Endodermal cell (in vitro differentiated cells): ENCODE measurements around the gene LRRTM2. TPM values are rescaled to one million over a fixed set of nuclear protein-coding genes. Genes with fewer than 3 reads are reported as not detected.

ENCODE experiments used
- DNase-seq: peaks from one replicate; pipeline ENCODE4 v3.0.0-alpha.2; 2017
- H3K27ac ChIP-seq: 2 replicates; pipeline ENCODE4 v1.5.1; 2013; ENCODE audit warnings: mild to moderate bottlenecking, low read depth, low read length, moderate library complexity
- H3K27me3 ChIP-seq: 2 replicates; pipeline ENCODE4 v1.6.1; 2013; ENCODE audit warnings: mild to moderate bottlenecking, low read length, moderate library complexity; ENCODE audit not compliant: insufficient read depth, control insufficient read depth, poor library complexity, severe bottlenecking
- H3K36me3 ChIP-seq: 2 replicates; pipeline ENCODE4 v1.7.0; 2013; ENCODE audit warnings: mild to moderate bottlenecking, low read length, moderate library complexity; ENCODE audit not compliant: control insufficient read depth, insufficient read depth
- H3K4me1 ChIP-seq: one replicate; pipeline ENCODE4 v1.7.0; 2013; ENCODE audit warnings: low read length; ENCODE audit not compliant: control insufficient read depth, insufficient read depth
- H3K4me3 ChIP-seq: 2 replicates; pipeline ENCODE4 v1.5.1; 2013; ENCODE audit warnings: mild to moderate bottlenecking, low read length, moderate library complexity
- H3K9ac ChIP-seq: 2 replicates; pipeline ENCODE4 v1.6.1; 2013; ENCODE audit warnings: mild to moderate bottlenecking, low read length, moderate library complexity; ENCODE audit not compliant: poor library complexity, severe bottlenecking; ENCODE audit errors: extremely low read depth
- H3K9me3 ChIP-seq: 2 replicates; pipeline ENCODE4 v1.6.1; 2013; ENCODE audit warnings: mild to moderate bottlenecking, low read length, moderate library complexity; ENCODE audit not compliant: control insufficient read depth
- H3K27ac Mint-ChIP-seq: 2 replicates; pipeline ENCODE4 v1.8.0; 2020; ENCODE audit warnings: mixed read lengths
- H3K27me3 Mint-ChIP-seq: 2 replicates; pipeline ENCODE4 v1.8.0; 2021; ENCODE audit warnings: mild to moderate bottlenecking, mixed read lengths; ENCODE audit not compliant: insufficient read depth
- H3K36me3 Mint-ChIP-seq: 2 replicates; pipeline ENCODE4 v1.8.0; 2020; ENCODE audit warnings: low read depth, mixed read lengths
- H3K4me1 Mint-ChIP-seq: 2 replicates; pipeline ENCODE4 v1.8.0; 2020; ENCODE audit warnings: mixed read lengths
- H3K4me3 Mint-ChIP-seq: 2 replicates; pipeline ENCODE4 v1.8.0; 2020; ENCODE audit warnings: mild to moderate bottlenecking, moderate library complexity, mixed read lengths
- H3K9me3 Mint-ChIP-seq: 2 replicates; pipeline ENCODE4 v1.8.0; 2020; ENCODE audit warnings: mild to moderate bottlenecking, mixed read lengths
- WGBS, 2 experiments: methylation state at CpG; one replicate each; pipeline versions ENCODE4 v1.1.5 to v1.1.7; 2013; ENCODE audit warnings: missing lambda C conversion rate in 2 of 2, mixed read lengths in 1 of 2; ENCODE audit not compliant: insufficient coverage in 1 of 2, insufficient read length in 1 of 2; 5-methylcytosine and 5-hydroxymethylcytosine counted together
- total RNA-seq, 2 donors: library from RNA; stranded (reverse); fragmentation: NEBNext Ultra II Directional in 1 of 2; extraction: Animal tissue kit (Norgen Biotek cat#: 25700) in 1 of 2; gene quantifications; 2 replicates in 1 of 2; 3 replicates in 1 of 2; pipeline ENCODE4 v1.2.1, GENCODE V29; 2021
- TF ChIP-seq, protein P1 (sequence below): fragments of 200-600 bp; sonication (generic); conservative IDR thresholded peaks from 2 replicates; pipeline ENCODE4 v1.5.0; 2021; ENCODE audit warnings: antibody characterized with exemption, mild to moderate bottlenecking

Gene LRRTM2
- total RNA-seq, 2 donors from 2014 or later = not detected

- H3K4me1 ChIP-seq = no peaks in the 10 kb centered on the region
- H3K36me3 ChIP-seq = peaks cover 61% of the 10 kb centered on the region
- H3K27me3 Mint-ChIP-seq = no peaks in the 10 kb centered on the region
- no peak overlapping the region for H3K27ac ChIP-seq
- peaks cover 36% of the 10 kb centered on the region for H3K4me1 Mint-ChIP-seq
- no peaks in the 10 kb centered on the region for H3K27me3 ChIP-seq
- H3K27ac Mint-ChIP-seq = no peak overlapping the region
- H3K9me3 Mint-ChIP-seq = no peaks in the 10 kb centered on the region
- peaks cover 18% of the 10 kb centered on the region for H3K36me3 Mint-ChIP-seq
- 0 to 33% methylated on average over 1 to 2 of the region's 3 CpGs for WGBS, 2 experiments
- no peak overlapping the region for H3K9ac ChIP-seq
- TF ChIP-seq, protein P1, sequence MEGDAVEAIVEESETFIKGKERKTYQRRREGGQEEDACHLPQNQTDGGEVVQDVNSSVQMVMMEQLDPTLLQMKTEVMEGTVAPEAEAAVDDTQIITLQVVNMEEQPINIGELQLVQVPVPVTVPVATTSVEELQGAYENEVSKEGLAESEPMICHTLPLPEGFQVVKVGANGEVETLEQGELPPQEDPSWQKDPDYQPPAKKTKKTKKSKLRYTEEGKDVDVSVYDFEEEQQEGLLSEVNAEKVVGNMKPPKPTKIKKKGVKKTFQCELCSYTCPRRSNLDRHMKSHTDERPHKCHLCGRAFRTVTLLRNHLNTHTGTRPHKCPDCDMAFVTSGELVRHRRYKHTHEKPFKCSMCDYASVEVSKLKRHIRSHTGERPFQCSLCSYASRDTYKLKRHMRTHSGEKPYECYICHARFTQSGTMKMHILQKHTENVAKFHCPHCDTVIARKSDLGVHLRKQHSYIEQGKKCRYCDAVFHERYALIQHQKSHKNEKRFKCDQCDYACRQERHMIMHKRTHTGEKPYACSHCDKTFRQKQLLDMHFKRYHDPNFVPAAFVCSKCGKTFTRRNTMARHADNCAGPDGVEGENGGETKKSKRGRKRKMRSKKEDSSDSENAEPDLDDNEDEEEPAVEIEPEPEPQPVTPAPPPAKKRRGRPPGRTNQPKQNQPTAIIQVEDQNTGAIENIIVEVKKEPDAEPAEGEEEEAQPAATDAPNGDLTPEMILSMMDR = no peak
- no peak overlapping the region for H3K4me3 ChIP-seq
- H3K4me3 Mint-ChIP-seq = no peak overlapping the region
- peaks cover 6% of the 10 kb centered on the region for H3K9me3 ChIP-seq
- DNase-seq = no peak
Measured at GRCh38 chr5:138833726-138834480, 41.2 kb downstream of the LRRTM2 start.

DNA sequence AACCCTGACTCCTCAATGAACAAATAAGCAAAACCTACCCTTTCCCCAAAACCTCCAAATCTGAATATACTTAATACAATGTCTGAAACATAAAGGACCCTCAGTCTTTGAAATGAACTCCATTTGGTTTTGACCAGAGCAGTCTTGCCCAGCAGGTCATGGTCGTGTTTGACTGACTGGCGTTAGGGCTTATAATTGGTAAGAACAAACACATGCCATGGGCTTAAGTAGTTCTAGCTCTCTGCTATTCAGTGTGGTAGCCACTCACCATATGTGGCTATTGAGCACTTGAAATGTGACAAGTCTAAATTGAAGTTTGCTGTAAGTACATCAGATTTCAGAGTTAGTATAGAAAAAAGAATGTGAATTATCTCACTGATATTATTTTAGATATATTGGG, 42.1 kb downstream of the LRRTM2 start:
- H3K4me3 ChIP-seq = no peak overlapping the region
- WGBS, 2 experiments = 69% methylated on average over 2 of the region's 2 CpGs; no CpG with 5 or more reads in 1 of the 2 experiments
- no peak overlapping the region for H3K9ac ChIP-seq
- no peaks in the 10 kb centered on the region for H3K4me1 ChIP-seq
- no peaks in the 10 kb centered on the region for H3K27me3 ChIP-seq
- H3K27ac ChIP-seq = peak overlapping the region; percentile 56
- TF ChIP-seq, protein P1 = no peak
- no peaks in the 10 kb centered on the region for H3K9me3 Mint-ChIP-seq
- H3K4me1 Mint-ChIP-seq = peaks cover 35% of the 10 kb centered on the region
- H3K27me3 Mint-ChIP-seq = no peaks in the 10 kb centered on the region
- H3K9me3 ChIP-seq = peaks cover 6% of the 10 kb centered on the region
- peaks cover 26% of the 10 kb centered on the region for H3K36me3 Mint-ChIP-seq
- peak overlapping the region; percentile 73 for H3K27ac Mint-ChIP-seq
- no peak for DNase-seq
- H3K4me3 Mint-ChIP-seq = no peak overlapping the region
- H3K36me3 ChIP-seq = peaks cover 69% of the 10 kb centered on the region

- H3K27me3 ChIP-seq = no peaks in the 10 kb centered on the region
- WGBS, 2 experiments = 91% methylated on average over 2 of the region's 2 CpGs; no CpG with 5 or more reads in 1 of the 2 experiments
- TF ChIP-seq, protein P1 = no peak
- H3K27ac ChIP-seq = no peak overlapping the region
- H3K27ac Mint-ChIP-seq = no peak overlapping the region
- no peaks in the 10 kb centered on the region for H3K9me3 Mint-ChIP-seq
- DNase-seq = no peak
- H3K4me3 Mint-ChIP-seq = no peak overlapping the region
- peaks cover 6% of the 10 kb centered on the region for H3K9me3 ChIP-seq
- H3K9ac ChIP-seq = no peak overlapping the region
- H3K4me1 Mint-ChIP-seq = peaks cover 35% of the 10 kb centered on the region
- H3K36me3 Mint-ChIP-seq = peaks cover 34% of the 10 kb centered on the region
- no peaks in the 10 kb centered on the region for H3K4me1 ChIP-seq
- H3K36me3 ChIP-seq = peaks cover 78% of the 10 kb centered on the region
- no peaks in the 10 kb centered on the region for H3K27me3 Mint-ChIP-seq
- H3K4me3 ChIP-seq = no peak overlapping the region
Measured at GRCh38 chr5:138832218-138832617, 42.9 kb downstream of the LRRTM2 start.
